Measurements from ENCODE around the gene ARAP2. TPM values are rescaled to one million over a fixed set of nuclear protein-coding genes. Genes with fewer than 3 reads are reported as not detected.

Gene ARAP2
- polyA plus RNA-seq, 1 donor: 8.7 TPM

DNA sequence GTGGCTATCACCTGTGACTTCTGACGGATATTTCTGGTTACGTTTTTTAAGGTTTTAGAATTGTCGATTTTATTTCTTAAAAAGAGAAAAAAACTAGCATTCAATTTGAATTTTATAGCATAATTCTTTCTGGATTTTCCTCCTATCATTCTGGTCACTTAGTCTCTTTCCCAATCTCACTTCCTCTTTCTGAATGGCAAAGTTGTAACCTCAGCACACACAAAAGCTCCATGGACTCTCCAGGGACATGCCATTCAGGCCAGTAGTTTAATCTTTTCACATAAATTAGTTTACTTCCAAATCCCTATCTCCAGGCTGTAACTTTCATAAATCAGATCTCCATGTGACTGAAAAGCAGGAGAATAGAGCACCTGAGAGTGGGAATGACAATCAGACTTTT, 110.7 kb downstream of the ARAP2 start:
- no peak for DNase-seq

DNA sequence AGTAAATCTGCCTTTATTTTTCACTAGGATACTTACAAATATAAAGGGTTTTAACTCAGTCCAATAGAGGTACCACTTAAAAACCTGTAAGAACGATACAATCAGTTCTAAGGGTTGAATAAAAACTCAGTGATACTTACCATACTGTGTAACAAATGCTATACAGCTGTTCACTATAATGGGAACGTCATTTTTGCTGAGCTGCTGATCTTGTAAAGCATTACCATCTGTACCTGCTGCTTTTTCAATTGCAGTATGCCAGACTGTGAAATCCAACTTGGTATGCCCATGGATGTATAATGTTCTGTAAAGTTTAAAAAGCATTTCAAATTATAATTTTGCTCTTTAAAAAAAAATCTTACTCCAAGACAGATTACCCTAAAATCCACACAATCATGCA, 111.2 kb downstream of the ARAP2 start:
- DNase-seq: no peak

DNA sequence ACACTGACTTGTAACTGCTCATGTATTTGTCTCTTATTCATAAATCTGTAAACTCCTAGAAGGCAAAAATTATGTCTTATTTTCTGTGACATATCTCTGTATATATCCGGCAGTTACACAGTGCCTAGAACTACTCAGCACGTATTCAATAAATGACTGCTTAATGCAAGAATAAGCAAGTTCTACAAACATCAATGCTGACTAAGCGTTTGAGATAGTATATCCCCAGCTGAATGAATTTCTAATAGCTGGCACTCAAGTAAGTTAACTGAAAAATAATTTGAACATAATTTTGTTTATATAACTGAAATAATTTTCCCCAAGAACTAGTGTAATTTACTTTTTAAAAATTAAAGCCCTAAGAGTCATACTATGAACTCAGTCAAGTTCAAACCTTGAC, 113.7 kb downstream of the ARAP2 start:
- no peak for DNase-seq

DNA sequence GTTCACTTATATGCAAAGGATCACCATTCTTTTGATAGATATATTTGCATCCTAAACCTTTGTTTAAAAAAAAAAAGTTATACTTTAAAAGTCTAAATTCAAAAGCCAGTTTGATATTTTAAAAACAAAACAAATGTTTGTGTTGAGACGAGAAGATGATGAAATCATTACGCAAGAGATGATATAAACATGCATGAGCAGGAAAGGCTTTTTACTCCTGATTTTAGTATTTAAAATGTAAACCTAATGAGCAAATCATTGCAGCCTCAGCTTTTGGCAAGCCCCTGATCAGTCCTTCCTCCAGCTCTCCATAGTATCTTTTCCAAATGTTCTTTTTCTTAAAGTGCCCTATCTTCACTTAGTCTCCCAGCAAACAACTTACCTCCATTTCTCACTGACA, 115.6 kb downstream of the ARAP2 start:
- no peak for DNase-seq

DNA sequence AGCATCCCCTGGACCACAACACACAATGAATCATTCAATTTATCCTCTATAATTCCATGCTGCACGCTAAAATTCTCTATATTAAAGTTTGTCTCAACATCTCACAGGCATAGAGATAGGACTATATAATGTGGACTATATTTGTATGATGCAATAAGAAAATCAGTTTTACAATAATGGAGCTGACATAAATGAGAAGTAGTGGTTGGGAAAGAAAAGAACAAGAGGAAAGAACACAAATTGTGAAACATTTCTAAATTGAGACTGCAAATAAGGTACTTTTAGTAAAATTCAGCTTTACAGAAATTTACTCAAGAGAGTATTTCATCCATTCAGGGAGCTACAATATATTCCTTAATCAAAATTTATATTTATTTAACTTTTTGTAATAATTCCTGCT, 120.4 kb downstream of the ARAP2 start:
- DNase-seq: no peak

DNA sequence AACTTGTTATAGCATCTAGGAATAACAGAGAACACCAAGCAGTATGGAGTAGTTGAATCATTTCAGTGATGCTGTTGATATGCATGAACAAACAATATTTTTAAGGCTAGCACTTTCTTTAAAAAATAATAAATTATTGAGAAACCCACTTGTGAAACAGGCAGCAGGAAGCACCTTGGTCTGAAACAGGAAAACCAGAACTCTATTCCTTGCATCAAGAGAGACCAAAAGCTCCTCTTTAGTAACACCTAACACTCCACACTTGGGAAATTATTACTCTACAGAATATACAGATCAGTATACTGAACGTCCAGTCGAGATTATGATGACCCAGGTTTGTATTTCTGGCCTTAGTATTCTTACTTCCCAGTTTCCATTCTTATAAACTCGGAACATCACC, 129.0 kb downstream of the ARAP2 start:
- no peak for DNase-seq

DNA sequence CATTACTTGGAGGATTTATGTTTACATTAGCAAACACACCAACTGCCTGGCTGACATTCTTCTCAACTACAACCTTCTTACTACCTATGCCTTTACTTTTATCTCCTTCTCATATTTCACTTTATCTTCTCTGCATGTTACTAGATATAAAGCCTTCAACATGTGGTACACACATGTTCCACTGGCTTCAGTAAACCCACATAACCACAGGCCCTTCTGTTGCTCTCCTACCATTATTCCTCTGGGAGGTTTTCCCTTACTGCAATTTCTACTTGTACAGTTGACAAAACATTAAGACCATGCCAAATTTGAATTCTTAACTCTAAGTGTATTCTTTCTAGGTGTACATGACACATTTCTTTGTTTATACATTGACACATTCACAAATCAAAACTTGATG, 133.1 kb downstream of the ARAP2 start:
- no peak for DNase-seq

DNA sequence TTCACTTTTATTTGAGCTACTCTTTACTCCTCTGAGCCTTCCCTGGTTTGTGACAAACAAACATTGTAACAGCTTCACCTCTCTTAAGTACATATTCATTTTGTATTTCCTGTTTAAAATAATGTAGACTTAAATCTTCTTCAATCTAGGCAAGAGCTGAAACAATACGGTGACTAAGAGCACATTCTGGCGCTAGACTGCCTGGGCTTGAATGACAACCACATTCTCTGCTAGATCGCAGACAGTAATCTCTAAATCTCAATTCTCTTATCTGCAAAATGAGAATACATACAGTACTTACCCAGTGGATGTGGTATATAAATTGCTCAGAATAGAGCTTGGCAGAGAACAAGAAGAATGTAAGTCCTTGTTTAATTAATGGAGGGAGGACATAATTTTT, 144.8 kb downstream of the ARAP2 start:
- no peak for DNase-seq

DNA sequence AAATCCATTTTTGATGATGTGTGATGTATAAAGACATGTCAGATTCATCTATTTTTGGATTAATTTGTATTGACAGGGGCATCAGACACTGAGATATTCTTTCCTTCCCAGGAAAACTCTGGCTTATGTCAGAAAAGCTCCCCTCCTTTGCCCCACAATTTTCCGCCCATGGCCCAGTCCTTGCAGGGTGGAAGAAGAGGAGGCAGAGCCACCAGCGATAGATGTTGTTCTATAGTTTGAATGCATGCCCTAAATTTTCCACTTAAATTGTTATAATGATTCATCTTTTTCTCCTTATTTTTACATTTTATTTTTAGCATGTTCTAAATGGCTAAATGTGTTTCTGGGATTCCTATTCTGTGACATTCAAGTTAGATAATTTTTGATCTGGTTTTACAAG, 149.3 kb downstream of the ARAP2 start:
- no peak for DNase-seq

DNA sequence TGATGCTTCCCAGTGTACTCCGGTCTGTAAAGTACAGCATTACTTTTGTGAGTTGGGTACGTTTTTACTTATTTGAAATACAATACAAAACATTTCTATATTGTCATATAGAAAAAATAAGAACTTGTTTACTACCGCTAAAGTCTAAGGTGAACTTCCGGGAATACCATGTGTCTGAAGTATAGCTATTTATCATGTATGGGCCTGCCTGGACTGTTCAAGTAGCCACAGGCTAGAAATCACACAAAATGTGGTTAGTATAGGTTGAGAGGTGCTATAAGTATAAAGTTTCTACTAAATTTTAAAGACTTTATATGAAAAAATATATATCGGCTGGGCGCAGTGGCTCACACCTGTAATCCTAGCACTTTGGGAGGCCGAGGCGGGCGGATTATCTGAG, 152.3 kb downstream of the ARAP2 start:
- no peak for DNase-seq

DNA sequence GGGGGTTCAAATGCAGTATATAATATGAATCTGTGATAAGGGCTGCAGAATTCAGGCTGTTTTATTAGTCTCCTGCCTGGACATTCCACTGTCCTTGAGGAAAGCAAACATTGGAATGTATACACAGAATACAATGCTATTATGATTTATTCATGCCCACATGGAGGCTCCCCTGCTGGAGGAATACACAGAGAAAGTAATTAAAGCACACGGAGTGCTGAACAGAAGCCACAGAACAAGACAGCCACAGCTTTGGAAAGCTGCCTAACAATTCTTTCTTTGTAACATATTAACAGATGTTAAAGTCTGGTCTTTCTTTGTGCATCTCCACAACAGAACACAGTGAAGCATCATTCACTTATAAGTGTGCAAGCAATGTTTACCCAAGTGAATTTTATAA, 155.8 kb downstream of the ARAP2 start:
- no peak for DNase-seq

DNA sequence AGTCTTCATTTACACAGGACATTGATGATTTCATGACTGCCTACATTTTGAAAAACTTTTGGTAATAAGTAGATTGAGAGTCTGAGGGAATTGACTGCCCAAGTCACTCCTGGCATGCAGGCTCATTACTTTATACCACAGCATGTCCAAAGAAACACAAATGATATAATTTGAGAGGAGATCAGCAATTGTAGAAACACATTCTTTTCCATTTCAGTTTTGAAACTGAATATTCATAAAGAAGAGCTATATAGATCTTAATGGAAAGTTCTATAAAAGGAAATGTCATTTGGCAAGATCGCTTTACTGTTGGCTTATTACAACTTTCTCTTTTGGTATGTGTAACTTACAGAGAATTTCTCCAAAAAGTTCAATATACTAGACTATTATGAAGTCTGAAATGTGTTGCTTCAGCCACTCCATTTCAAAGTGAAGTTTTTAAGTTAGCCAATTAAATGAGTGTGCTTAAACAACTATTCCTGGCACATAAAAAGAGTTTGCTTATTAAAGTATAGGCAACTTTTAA, 158.0 kb downstream of the ARAP2 start:
- DNase-seq: no peak

DNA sequence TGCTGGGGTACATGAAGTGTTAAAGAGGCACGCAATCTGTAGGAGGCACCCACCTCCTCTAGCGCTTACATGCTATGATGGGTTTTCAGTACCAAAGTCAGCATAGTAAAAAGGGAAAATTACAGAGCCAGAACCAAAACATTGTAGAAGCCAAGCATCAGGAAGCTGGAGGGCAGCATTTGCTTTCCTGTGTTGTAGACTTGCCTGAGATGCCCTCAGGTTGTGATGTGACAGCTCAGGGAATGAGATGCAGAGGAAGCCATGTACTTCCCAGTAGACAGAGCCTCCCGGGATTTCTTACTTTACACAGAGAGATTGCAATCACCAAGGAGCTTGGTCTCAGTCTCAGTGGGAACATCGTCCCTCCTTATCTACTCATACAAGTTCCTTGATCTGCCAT, 161.5 kb downstream of the ARAP2 start:
- no peak for DNase-seq

DNA sequence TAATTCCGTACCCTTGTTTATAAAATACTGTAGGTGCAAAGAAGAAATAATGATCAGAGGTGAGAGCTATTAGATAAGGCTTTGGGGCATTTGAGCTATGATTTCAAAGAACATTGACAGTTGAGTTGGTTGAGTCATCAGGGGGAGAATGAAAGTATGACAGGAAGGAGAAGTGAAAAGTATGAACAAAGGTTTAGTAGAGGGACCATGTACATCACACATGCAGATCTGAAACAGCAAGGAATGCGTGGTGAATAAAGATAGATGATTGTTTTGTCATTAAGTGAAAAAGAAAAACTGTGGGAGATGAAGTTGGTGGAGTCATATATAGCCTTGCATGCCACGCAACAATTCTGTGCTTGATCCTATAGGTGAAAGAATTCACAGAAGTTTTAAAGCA, 163.1 kb downstream of the ARAP2 start:
- DNase-seq: no peak

DNA sequence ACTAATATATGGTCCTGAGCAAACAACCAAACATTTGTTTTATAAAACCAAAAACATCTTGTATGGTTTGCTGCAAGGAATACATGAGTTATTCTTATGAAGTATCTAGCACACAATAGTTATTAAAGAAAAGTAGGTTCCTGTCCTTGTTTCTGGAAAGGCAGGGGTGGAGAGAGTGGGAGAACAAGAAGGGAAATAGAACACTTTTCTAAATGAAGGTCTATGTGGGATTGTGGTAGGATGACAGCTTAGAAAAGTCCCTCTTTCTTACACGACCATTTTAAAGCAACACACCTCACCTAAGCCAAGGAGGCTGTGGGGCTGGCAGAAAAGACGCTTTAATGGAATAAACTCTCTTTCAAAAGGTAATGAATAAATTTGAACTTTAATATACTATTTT, 164.6 kb downstream of the ARAP2 start:
- no peak for DNase-seq

DNA sequence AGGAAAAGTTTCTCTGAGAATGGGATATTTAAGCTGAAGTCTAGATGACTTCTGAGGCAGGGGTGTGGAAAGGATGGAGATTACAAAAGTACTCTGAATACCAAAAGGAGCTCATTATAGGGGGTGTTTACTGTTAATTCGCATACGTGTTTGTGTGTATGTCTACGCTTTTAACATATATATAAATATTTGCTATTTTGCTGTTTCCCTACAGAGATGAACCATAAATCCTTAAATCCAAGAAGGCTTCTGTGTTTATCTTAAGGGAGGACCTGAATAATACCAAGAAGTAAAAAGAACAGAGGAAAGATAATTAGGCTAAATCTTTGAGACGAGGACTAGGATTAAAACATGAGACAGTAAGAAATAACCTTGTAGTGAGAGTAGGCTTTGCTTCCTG, 166.0 kb downstream of the ARAP2 start:
- DNase-seq: no peak

DNA sequence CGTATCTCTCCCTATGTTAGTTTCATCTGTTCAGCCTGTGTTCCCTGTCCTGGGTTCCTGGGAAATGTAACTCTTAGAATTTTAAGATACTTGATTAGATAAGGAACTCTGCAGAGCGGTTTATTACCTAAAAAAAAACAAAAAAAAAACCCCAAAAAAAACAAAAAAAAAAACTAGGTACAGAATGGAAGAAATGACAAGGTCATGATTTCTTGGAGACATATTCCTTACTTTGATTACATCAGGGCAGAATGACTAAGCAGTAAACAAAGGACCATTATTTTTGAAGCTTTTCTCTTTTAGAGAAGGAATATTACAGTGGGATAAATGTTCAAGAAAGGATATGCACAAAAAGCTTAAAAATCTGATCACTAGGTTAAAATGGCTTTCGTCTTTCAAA, 171.8 kb downstream of the ARAP2 start:
- DNase-seq: no peak

DNA sequence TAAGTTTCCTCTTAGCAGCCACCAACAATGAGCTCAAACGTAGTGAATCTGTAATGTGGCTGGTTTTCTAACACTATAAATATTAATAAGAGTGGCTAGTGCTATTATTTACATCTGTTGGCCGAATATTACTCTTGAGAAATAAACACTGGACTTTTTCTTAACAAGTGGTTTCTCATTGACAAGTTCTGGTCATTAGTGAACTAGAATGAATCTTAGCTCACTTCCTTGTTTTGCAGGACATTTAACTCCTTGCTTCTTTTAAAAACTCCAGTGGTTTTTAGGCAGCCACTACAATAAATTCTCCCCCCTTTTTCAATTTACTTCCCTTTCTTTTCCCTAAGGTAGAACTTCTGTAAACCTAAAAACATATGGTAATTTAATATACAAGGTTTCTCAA, 177.2 kb downstream of the ARAP2 start:
- DNase-seq: no peak

DNA sequence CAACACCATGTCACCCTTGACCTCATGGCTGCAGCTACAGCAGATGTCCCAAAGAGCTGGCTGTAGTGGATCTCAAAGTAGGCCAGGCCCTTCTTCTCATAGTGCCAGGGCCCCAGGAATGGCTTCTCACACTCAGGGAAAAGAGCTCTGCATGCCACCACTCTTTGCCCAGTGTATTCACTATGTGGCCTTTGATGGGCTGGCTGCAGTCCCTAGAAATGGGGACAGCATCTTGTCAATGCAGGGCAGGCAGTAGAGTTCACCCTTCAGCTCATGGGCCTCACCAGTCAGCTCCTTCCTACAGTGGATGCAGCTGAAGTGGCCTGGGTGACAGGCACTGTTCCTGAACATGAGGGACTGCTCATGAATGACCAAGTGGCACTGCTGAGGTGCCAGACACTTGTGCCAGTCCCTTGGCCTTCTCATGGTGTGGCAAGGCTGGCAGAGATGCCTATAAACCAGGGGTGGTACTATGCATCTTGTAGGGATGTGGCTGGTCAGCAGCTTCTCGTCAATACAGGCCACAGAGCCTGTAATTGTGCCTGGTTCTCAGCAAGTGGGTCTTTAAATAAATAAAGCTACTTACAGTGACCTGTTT, 178.9 kb downstream of the ARAP2 start:
- DNase-seq: no peak

DNA sequence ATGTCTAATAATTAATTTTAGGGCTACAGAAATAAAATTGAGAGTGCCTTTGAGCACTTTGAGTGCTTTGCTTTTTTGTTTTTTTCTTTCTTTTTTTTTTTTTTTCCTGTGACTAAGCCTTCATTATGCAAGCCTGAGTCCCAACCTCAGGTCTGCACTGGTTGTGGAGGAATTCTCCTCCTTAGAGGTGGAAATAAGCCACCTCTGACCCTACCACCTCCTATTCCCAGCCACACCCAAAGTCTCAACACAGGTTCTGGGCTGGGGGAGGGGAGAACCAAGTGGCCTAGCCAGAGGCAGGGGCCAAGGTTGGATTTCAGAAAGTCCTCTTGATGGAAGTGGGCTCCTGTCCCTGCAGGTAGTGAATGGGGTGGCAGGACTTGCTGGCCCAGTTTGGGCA, 180.2 kb downstream of the ARAP2 start:
- DNase-seq: no peak

DNA sequence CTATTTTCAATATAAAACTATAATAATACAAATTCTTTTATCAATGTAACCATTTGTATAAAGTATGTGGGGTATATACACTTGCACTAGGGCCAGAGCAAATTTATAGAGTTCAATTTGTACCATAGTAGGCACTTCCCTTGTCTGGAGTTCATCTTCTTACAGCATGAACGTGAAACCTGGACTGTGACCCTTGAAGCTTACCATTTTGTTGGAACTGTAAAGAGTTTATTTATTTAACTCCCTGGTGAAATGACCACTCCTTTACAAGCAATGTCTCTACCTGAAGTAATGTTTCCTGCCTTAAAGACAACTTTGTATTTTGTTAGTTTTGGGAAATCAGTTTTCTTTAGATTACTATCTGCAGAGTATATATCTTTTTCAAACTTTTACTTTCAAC, 188.2 kb downstream of the ARAP2 start:
- DNase-seq: no peak

DNA sequence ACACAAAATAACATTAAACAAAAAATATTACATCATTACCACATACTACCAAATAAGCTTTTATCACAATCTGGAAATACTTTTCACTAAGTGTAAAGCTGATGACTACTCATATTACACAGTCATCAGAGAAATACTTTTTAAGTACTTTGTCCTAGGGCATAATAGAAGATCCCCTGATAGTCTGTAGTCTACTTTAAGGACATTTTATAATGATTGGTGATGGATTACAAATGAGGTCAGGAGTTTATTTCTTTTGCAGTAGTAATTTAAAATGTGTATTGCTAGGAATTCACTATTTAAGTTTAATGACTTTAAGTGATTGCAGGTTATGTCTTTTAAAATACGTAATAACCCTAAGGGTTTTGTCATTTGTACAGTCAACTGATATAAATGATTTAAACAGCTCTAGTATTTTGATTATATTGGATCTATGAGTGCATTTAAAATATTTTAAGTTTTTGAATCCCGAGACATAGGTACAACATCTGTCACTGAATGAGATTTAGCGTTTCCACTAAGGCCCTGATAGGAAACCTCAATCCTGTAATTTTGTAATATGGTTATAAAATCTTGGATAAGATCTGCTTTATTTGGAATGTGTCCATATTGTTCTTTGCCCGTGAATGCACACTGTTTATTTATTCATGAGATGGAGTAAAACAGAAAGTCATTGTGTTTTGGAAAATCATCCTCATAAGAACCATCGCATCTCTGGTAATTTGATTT, 189.5 kb downstream of the ARAP2 start:
- no peak for DNase-seq

DNA sequence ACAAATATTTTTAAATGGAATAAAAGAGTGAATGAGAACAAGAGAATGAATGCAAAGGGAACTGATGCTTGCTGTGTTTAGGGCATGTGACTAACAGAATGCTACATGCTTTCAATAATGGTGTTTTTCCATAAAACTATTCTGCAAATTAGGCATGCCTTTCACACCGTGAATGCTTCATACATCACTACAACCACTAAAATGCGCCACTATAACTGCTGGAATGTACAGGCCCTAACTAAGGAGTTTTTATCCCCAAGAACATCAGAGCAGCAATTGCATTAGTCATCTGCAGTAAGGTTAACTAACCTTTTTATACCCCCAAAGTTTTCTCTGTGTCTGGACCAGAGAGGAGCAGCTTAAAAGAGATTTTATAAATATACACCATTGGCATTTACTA, 190.4 kb downstream of the ARAP2 start:
- no peak for DNase-seq

DNA sequence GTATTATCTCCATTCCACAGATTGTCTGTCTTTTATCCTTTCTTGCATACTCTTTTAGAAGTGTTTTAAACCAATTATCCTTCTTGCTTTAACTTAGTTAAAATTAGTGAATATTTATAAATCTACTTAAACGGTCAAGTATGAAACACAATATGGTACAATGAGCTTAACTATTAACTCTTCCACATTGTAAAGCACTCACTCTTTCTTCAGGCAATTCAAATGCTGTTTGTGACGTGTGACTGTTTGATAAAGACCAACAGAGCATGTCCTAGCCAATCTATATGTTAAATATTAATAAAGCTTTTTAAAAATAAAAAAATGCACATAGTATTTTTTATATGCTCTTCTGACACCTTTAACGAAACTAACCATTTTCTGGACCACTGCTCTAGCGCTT, 192.7 kb downstream of the ARAP2 start:
- no peak for DNase-seq

Data from left kidney (tissue), 2 donors.